CD4-positive, alpha-beta T cell treated with Interleukin-4 for 1 hour (primary cell): Measurements from ENCODE around the gene AGBL4.
A peak's percentile ranks its signal among the peaks of the same experiment; 100 is the strongest.

ENCODE experiments used
- DNase-seq, 2 donors: peaks; one replicate each; pipeline ENCODE4 v3.0.0-alpha.2; 2020 to 2022

The AGBL4 gene

GRCh38 chr1:48807554-48808260 is 1216.0 kb downstream of the AGBL4 start:
- no peak for DNase-seq

- DNase-seq: no peak
These were observed 1220.3 kb downstream of the AGBL4 start for GRCh38 chr1:48803474-48803873.

GRCh38 chr1:48794816-48795215 is 1228.9 kb downstream of the AGBL4 start:
- DNase-seq: no peak

GRCh38 chr1:48793863-48794262 is 1229.9 kb downstream of the AGBL4 start:
- DNase-seq: peak in 1 of 2 donors; percentile 70

- no peak for DNase-seq
These were observed 1230.8 kb downstream of the AGBL4 start for GRCh38 chr1:48792961-48793360.

- DNase-seq: no peak
These were observed 1233.4 kb downstream of the AGBL4 start for GRCh38 chr1:48790397-48790796.

- DNase-seq: no peak
These were observed 1233.9 kb downstream of the AGBL4 start for GRCh38 chr1:48789903-48790302.

GRCh38 chr1:48785869-48786268 is 1237.9 kb downstream of the AGBL4 start:
- no peak for DNase-seq

- no peak for DNase-seq
These were observed 1239.5 kb downstream of the AGBL4 start for GRCh38 chr1:48784301-48784700.

- DNase-seq: no peak
These were observed 1246.4 kb downstream of the AGBL4 start for GRCh38 chr1:48777219-48777895.

GRCh38 chr1:48776393-48777218 is 1247.1 kb downstream of the AGBL4 start, which contains the start of gene BEND5:
Gene BEND5 (minus strand): TSS chr1:48776891. CDS start chr1:48776831, 60 bp downstream.
- peak; percentile 48 to 65 for DNase-seq

- no peak for DNase-seq
These were observed 1247.8 kb downstream of the AGBL4 start for GRCh38 chr1:48775831-48776392.

GRCh38 chr1:48773133-48773532 is 1250.6 kb downstream of the AGBL4 start:
- no peak for DNase-seq

GRCh38 chr1:48772211-48772610 is 1251.5 kb downstream of the AGBL4 start:
- DNase-seq: no peak

- no peak for DNase-seq
These were observed 1252.2 kb downstream of the AGBL4 start for GRCh38 chr1:48771561-48771960.

- no peak for DNase-seq
These were observed 1255.7 kb downstream of the AGBL4 start for GRCh38 chr1:48767975-48768510.

GRCh38 chr1:48765335-48765734 is 1258.4 kb downstream of the AGBL4 start:
- no peak for DNase-seq

GRCh38 chr1:48761986-48762385 is 1261.8 kb downstream of the AGBL4 start:
- DNase-seq: no peak

GRCh38 chr1:48761411-48761810 is 1262.3 kb downstream of the AGBL4 start:
- DNase-seq: no peak

- DNase-seq: no peak
These were observed 1262.9 kb downstream of the AGBL4 start for GRCh38 chr1:48760857-48761256.

- DNase-seq: no peak
These were observed 1264.8 kb downstream of the AGBL4 start for GRCh38 chr1:48758976-48759375.

GRCh38 chr1:48757363-48757762 is 1266.4 kb downstream of the AGBL4 start:
- no peak for DNase-seq
